NCI-H1105 (cell line): ENCODE measurements around the gene ARHGAP23.
"Not testable (repeated sequence)": the region's sequence is repeated elsewhere in the genome, so short reads cannot be mapped to it uniquely, and the experiment has no call there.

Source experiments
- DNase-seq: peaks from one replicate; lab custom pipeline; 2025; lab: John Stamatoyannopoulos, UW

Gene ARHGAP23

GRCh38 chr17:38421171-38421841 is 7.0 kb upstream of the ARHGAP23 start:
- no peak for DNase-seq

- no peak for DNase-seq
These were observed 6.1 kb upstream of the ARHGAP23 start for GRCh38 chr17:38421871-38422827.

- DNase-seq, result no peak
These were observed 3.8 kb upstream of the ARHGAP23 start for GRCh38 chr17:38424297-38424972.

- DNase-seq, result no peak
These were observed 3.2 kb upstream of the ARHGAP23 start for GRCh38 chr17:38425031-38425430.

GRCh38 chr17:38425744-38426143 is 2.5 kb upstream of the ARHGAP23 start:
- no peak for DNase-seq

- DNase-seq, result no peak
These were observed 1.8 kb upstream of the ARHGAP23 start for GRCh38 chr17:38426441-38426840.

- no peak for DNase-seq
These were observed 909 bp upstream of the ARHGAP23 start for GRCh38 chr17:38427160-38427949.

GRCh38 chr17:38428643-38429371 is 543 bp downstream of the ARHGAP23 start:
- DNase-seq, result no peak

- DNase-seq, result no peak
These were observed 1.3 kb downstream of the ARHGAP23 start for GRCh38 chr17:38429476-38430100.

GRCh38 chr17:38430316-38430715 is 2.1 kb downstream of the ARHGAP23 start:
- no peak for DNase-seq

- DNase-seq, result no peak
These were observed 2.6 kb downstream of the ARHGAP23 start for GRCh38 chr17:38430822-38431221.

GRCh38 chr17:38431346-38432145 is 3.3 kb downstream of the ARHGAP23 start:
- no peak for DNase-seq

- no peak for DNase-seq
These were observed 6.0 kb downstream of the ARHGAP23 start for GRCh38 chr17:38434178-38434665.

GRCh38 chr17:38435795-38436194 is 7.5 kb downstream of the ARHGAP23 start:
- no peak for DNase-seq

- no peak for DNase-seq
These were observed 8.1 kb downstream of the ARHGAP23 start for GRCh38 chr17:38436386-38436785.

GRCh38 chr17:38437313-38437712 is 9.0 kb downstream of the ARHGAP23 start:
- DNase-seq, result not testable (repeated sequence)

GRCh38 chr17:38439436-38439835 is 11.2 kb downstream of the ARHGAP23 start:
- DNase-seq, result no peak

GRCh38 chr17:38440614-38441397 is 12.5 kb downstream of the ARHGAP23 start:
- no peak for DNase-seq
